GM19372 (cell line): Measurements from ENCODE around the gene NTNG1.

Source experiments
- ATAC-seq: cut with Tn5 transposase; IDR thresholded peaks from one replicate; pipeline ENCODE4 v1.9.1; 2021; ENCODE audit warnings: mild to moderate bottlenecking, low read depth, moderate library complexity; ENCODE audit not compliant: unreplicated experiment

NTNG1 gene

DNA sequence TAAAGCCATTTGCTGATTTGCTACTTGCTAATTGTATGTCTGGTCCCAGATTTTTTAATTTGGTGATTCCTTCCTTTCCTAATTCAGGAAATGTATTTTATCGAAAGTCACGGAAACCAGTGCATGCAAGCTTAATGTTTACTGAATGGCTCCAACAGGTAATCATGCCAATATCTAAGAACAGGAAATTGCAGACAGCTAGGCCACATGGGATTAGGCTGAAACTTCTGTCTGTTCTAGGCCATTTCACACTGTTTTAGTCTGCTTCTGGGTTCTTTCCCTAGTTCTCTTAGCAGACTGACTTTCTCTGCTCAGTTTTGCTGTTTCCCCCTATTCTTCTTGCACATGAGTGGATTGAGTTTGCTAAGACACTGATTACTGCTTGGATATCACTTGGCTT, 111.4 kb downstream of the NTNG1 start:
- ATAC-seq = no peak

DNA sequence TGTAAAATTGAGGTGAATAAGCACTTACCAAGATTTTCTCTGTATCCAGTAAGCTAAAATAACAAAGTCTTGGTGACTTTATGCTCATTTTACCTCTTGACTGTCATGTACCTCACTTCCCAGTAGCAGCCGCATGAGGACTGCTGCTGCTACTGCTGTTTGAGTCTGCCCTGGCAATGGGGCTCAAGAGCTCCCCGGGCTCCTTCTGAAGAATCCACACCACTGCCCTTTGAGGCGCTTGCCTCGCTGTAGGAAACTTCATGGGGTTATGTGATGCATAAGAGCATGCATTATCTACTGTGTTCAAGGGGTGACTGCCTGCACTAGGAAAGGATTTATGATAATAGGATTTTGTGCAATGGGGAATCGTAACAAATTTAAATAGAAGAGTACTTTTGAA, 113.5 kb downstream of the NTNG1 start:
- ATAC-seq = no peak

DNA sequence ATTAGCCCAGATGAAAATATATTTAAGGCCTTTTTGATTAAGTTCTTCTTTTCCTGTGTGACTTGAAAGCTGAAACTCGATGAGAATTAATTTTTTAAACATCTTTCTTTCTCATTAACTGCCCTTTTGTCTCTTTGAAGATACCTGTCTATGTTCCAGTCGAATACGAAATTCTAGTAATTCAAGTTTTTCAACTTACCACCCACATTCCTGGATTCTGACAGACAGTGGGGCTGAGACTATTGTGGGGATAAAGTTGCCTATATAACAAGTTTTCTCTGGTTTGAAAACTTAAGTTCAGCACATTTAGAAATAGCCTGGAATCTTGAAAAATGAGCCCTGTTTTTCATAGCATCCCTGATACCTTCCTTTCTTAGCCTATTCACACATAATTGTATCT, 114.6 kb downstream of the NTNG1 start:
- ATAC-seq = no peak

DNA sequence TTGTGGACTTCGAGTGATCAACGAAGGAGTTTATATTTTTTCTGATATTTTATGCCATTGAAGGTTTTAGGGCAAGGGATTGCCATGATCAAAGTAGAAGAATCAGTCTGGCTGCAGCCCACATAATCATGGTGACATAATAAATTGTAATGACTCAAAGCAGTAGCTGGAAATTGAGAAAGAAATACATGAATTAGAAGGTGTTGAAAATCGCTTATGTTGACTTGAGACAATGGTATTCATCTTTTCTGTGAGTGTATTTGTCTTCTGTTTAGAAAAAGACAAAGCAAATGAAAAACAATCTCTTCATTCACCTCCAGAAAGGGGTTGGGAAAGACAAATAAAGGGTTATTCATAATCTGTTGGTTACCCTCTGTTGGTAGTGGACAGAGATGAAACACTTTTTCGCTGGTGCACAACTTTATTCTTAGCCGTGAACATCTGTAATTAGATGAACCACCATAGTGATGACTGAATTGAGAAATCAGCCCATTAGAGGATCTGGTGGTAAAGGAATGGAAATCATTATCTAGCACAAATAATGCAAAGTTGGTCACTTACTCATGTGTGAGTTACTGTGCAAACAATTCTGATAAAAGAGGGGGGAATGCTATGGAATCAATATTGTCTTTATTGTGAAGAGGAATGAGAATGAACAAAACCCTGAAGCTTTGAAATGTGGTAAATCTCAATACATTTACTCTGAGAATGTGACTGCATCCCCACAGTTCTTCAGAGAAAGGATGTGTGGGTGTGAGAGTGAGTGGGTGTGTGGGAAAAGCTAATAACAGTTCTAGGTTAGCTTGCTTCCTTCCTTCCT, 121.8 kb downstream of the NTNG1 start:
- ATAC-seq = no peak

DNA sequence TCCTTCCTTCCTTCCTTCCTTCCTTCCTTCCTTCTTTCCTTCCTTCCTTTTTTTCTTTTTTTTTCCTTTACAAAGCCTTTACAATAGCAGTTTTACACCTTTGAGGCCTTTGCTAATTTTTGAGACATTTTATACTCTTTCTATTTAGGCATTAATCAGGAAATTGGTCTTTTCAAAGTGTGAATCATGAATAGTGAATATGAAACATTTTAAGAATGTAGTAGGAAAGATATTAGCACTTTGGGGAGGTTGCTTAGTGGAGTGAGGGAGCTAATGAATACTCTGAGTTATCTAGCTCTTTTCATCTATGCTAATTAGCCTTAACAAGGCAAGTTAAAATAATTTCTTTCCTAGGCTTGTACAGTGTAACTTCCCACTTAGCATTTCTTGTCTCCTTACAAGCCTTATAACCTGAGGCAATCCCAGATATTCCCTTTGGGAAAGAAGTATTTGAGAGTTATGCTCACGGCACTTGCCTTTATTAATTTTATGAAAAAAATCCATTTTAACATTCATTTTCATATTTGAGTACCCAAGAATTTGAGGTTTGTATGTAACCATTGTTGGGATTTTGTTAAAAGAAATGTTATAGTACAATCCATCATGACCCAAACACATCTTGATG, 122.6 kb downstream of the NTNG1 start:
- no peak for ATAC-seq

DNA sequence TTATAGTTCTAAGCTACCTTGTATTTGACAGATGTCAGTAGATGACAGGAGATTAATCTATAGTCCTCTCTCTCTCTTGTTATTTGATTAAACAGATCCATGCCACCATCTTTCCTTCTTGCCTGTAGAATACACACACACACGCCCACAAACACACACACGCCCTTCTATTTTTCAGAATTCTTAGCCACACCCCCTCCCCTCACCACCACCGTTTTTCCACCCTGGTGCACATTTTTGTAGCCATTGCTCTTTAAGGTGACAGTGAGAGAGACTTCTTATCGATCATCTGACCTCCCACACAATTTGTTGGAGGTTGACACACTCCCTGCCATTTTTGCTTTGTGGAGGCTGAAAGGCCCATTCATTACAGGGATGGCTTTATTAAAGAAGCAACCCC, 123.2 kb downstream of the NTNG1 start:
- no peak for ATAC-seq

DNA sequence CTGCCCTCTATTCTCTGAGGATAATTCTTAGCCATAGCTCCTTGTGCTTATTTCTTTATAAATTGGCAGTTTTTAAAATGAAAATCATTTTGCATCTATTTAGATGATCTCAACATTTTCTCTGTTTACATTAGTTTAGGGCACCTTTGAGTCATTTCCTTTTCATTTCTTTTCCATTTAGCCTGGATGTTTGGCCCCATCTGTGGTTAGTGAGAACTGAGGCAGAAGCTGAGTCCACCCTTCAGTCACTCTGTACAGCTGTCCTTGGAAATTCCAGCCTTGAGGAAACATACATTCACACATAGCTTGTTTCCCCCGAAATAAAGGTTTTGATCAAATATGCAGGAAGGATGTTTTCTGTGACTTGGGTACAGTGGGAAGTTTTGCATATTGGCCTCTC, 123.7 kb downstream of the NTNG1 start:
- ATAC-seq = no peak

DNA sequence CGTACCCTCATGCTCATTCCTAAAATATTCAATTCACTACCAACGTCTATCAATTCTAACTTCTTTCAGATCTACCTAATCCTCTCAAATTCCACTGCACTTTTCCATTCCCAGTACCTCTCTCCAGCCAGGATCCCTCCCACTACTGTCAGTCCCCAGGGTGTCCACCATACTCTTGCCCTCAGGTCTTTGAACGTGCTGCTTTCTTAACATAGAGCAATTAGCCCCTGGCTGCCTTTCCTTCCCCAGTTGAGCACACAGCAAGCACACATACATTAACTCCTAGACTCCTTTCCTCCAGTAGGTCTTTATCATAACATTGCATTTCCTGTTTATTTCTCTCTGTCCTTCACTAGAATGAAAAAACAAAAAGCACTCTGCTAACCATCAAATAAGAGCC, 126.7 kb downstream of the NTNG1 start:
- no peak for ATAC-seq

DNA sequence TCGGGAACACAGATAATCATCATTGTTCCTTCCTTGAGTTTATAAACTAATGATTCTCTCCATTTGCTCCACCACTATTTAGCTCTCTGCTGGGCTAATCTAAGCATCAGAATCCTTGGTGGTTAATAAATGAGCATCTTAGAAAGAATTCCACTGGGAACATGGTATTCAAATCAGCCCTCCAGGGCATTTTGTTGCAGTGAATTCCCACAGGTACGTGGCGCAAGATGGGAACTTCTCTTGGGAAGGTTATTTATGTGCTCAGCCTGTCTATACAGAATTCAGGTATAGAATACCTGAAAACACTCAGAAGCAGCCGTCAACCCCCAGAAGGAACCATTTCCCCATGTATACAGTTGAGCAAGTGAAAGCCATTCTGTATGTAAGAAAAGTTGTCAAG, 131.5 kb downstream of the NTNG1 start:
- ATAC-seq = no peak

DNA sequence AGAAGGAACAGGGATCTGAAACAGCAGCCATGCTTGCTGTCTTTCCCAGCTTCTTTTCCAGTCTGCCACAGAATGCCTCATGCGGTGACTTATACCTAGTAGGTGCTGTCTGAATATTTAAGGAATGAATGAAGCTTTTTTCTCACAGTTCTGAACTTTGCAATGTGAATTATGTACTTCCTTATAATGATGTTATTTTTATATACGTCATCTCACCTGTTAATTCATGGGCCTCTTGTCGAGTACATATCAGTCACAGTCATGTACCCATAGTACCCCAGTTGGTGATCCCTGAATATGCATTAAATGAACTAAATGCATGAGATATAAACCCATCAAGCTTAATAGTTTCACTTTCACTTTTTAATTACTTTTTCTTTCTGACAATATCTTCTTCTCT, 132.7 kb downstream of the NTNG1 start:
- ATAC-seq = no peak

DNA sequence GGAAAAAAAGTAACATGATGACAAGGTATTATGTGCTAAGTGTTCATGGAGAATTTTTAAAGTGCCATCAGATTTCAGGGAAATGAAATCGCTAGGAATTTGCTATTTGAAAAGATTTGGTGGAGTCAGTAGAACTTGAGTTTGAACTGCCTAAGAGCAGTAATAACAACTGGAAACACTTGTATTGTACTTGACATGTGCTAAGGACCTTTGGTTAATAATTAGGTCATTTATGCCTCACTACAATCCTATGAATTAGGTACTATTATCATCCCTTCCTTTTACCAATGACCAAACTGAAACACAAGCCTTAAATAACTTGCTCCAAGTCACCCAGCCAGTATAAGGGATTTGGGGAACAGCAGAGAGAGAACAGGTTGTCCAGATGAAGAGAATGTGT, 133.4 kb downstream of the NTNG1 start:
- ATAC-seq = no peak

DNA sequence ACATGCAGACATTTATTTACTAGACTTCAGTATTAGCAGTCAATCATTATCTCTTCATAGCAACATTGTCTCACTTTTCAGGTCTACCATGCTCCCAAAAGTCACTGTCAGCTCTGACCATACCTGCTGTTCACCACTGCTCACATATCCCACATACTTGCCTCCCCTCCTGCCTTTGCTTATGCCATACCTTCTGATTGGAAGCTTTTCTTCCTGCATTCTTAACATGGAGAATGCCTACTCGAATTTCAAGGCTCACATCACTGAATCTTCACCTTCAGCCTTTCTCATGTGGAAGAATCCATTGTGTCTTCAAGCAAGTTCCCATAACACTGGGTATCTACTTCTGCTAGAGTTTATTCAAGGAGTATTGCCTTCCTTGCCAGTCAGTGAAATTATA, 135.4 kb downstream of the NTNG1 start:
- no peak for ATAC-seq

DNA sequence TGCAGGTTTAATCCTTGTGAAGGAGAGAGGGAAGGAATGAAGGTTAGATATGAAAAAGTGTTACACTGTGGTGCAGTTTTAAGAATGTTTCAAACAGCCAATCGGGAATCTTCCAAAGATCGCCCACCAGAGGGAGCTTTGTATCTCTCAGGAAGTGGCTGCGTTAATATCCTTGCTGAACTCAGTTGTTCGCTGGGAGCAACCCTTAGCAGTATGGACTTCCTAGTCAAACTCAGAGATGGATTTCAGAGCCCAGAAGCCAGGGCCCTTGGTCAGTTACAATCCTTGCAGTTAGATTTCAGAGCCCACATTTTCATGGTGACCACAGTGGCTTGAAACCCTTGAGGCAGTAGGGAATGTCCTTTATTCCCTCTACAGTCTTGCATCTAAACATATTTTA, 136.2 kb downstream of the NTNG1 start:
- ATAC-seq = no peak

DNA sequence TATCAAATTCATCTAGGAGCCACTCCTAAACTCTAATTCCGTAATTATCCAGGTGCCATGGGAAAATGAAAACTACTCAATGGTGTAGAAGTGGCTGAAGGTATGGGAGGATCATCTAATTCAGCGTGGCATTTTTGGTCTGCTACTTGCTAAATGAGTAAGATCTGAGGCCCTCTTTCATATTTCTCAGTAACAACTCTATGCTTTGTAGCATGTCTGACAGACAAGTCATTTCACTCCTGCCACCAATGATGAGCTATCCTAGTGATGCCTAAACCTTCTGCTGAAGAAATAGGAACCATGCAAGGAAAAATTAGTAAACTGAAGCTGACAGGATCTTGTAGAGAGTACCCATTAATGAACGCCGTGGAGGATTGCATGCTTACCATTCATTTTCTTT, 145.3 kb downstream of the NTNG1 start:
- no peak for ATAC-seq

DNA sequence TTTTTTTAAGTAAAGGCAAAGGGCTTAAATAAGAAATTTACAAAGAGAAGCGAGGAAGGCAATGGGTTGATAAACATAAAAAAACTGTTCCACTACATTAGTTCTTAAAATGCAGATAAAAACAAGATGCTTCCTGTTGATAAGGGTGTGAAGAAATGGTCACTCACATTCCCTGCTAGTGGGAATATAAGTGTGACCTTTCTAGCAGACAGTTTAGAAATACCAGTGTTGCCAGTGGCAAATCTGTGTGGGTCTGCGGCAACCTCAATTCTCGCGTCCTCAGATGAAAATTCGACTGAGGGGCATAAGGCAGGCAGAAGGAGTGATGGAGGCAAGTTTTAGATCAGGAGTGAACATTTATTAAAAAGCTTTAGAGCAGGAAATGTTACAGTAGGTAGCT, 151.1 kb downstream of the NTNG1 start:
- ATAC-seq = no peak

DNA sequence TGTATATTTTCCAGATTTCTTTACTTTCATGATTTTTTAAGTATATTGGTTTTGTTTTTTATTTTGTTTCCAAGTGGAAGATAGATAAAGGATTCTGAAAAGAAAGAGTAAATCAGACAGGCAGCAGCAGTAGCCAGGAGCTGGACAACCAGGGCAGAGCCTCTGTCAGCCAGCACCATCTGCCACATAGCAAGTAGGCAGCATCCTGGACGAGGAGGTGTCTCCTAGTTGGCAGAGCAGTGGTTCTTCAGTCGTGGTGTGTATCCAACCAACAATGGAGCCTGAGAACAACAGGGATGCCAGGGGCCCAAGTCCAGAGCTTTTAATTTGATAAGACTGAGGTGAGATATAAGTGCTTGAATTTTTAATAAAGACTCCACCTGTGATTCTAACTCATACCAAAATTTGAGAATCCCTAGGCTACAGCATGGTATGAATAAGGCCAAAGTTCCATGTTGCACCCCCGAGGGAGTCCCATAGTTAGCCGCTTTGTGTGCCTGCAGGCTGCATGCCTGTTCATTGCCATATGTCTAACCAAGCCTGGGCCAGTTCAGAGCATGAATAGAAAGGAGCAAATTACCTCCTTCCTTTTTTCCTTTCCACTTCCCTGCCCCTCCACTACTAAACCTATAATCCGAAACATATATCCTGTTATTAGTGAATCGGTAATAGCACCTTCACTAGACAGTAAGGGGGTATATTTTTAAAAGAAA, 153.2 kb downstream of the NTNG1 start:
- ATAC-seq = no peak

DNA sequence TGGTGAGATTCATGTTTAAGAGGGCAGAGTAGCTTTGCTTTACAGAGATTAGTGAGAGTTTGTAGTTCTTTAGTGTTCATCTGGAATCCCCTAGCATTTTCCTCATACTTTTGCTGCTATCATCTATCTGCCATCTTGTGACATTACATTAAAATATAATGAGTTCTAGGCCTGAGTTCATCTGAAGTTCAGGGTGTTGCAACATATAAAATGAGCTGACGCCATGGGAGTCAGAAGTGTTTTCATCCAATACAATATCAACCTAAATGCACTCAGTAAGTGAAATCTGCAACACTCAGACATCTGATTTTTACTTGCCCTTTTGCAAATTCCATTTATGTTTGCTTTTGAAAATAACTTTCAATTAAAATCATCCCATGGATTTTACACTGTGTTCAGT, 153.8 kb downstream of the NTNG1 start:
- ATAC-seq = no peak

DNA sequence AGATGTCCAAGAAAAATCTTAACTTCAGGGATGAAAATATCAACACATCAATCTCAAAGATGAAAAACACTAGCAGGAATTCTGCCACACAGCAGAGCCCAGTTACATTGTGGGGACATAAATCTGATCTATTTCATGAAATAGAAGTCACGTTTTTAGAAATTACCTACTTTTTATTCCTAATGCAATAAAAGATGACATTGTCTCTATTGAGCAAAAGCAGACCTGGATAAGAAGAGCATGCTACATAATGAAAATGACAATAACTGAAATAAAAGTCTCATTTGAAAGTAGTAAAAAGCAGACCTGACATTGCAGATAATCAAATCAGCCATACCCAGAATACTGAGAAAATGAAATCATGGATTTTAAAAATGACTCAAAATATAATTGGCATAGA, 156.8 kb downstream of the NTNG1 start:
- no peak for ATAC-seq

DNA sequence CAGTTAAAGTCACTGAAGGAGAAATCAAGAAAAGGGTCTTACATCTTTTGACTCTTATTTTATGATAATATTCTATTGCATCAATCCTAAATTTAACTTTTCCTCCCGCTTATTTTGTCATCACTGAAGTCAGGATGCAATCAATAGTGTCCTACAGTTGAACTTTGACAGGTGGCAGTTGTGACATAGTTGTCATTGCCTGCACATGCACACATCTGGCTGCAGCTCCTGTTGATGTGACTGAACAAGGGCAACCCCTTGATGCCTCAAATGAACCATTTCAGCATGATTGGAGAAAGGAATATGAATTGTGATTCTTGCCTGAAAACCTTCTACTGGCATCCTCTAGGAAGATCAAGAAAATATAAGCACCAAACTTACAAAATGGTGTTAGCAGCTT, 157.7 kb downstream of the NTNG1 start:
- ATAC-seq = no peak

DNA sequence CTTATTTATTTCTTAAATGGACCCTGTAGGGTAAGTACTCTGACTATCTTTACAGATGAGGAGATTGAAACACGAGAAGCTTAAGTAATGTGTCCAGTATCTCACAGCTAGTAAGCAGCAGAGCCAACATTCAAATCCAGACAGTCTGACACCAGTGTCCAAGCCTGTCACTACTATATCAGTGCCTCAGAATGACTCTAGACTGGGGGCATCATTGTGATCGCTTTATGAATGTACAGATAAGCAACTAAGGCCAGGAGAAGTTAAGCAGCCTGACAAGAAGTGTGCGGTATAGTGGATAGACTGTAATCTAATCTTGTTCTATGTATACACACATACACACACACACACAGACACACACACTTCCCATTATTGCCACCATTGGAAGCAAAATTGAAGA, 158.7 kb downstream of the NTNG1 start:
- ATAC-seq = no peak

DNA sequence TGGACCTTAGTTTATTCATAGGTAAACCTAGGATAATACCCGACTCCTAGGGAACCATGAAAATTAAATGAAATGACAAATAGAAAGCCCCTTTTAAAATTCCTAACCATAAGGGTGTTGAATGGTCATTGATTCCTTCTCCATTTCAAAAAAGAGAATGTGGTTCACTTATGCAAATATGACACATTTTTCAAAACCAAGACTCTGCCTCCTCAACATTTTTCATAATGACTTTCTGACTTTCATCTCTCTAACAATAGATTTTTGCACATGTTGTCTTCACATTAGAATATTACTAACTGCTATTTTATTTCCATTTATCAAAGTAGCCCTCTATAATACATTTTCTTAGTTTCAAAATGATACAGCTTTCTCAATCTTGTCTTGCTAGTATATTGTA, 169.1 kb downstream of the NTNG1 start:
- no peak for ATAC-seq

DNA sequence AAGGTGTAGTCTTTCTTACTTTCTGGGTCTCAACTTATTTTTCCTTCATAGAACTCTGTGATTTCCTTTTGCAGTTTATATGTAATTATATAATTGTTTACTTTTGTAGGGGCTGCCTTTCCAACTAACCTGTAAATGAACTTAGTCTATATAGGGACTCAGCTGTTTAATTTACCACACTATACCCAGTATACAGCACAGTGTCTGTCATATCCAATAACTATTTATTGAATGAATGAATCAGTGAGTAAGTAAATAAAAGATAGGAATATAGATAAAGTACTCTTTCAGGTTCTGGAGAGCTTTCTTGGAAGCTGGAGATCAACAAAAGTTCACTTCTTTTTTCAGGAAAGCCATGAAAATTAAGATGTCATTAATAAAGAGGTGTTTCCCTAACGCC, 174.8 kb downstream of the NTNG1 start:
- ATAC-seq = no peak
